OCI-LY3 (cell line): ENCODE data around the gene HERC2.

Experiments used
- CTCF ChIP-seq: fragments of 200-600, 300-600 bp; sonication (generic); IDR thresholded peaks from 2 replicates; pipeline ENCODE4 v1.5.1; 2014; ENCODE audit warnings: antibody characterized with exemption, low read length, low read depth
- EZH2phosphoT487 ChIP-seq: fragments of 200-600 bp; shearing (Covaris generic); IDR thresholded peaks from 2 replicates; pipeline ENCODE4 v1.6.1; 2018; ENCODE audit warnings: antibody characterized with exemption, mixed run types, low read depth

- no peak for TF ChIP-seq CTCF
- no peak for TF ChIP-seq EZH2phosphoT487
These were observed 168.4 kb downstream of the HERC2 start for GRCh38 chr15:28153492-28154119.
